Tibial artery (tissue), 4 donors: ENCODE data around the gene MYO3B.

Experiments
- DNase-seq, 2 donors: peaks; one replicate each; pipeline ENCODE4 v3.0.0-alpha.2; 2019
- H3K27ac ChIP-seq, 2 donors: fragments of 200-600 bp; sonication (generic) in 1 of 2; 1 replicate in 1 of 2; 2 replicates in 1 of 2; pipeline ENCODE4 v1.5.1; 2018 to 2019; ENCODE audit warnings: mild to moderate bottlenecking in 1 of 2
- H3K27me3 ChIP-seq, 2 donors: fragments of 200-600 bp; sonication (generic) in 1 of 2; one replicate each; pipeline versions ENCODE4 v1.5.1 to v1.6.0; 2016 to 2019
- H3K36me3 ChIP-seq, 3 donors: fragments of 200-600 bp; sonication (generic) in 2 of 3; one replicate each; pipeline ENCODE4 v1.5.1; 2016 to 2019; ENCODE audit warnings: mild to moderate bottlenecking in 2 of 3
- H3K4me1 ChIP-seq, 4 donors: fragments of 200-600 bp; sonication (generic) in 2 of 4; 1 replicate in 3 of 4; 2 replicates in 1 of 4; pipeline ENCODE4 v1.5.1; 2016 to 2019
- H3K4me3 ChIP-seq, 2 donors: fragments of 200-600 bp; sonication (generic) in 1 of 2; 1 replicate in 1 of 2; 2 replicates in 1 of 2; pipeline ENCODE4 v1.5.1; 2018 to 2019; ENCODE audit warnings: mild to moderate bottlenecking in 2 of 2
- H3K9me3 ChIP-seq, 3 donors: fragments of 200-600 bp; sonication (generic) in 1 of 3; one replicate each; pipeline ENCODE4 v1.5.1; 2016 to 2019
- intact Hi-C: fragments of 100-400 bp; cut with DNase I; formaldehyde crosslinking; loops from one replicate; pipeline ENCODE4 v1.15.0; 2023; ENCODE audit warnings: low total_unique reads
- TF ChIP-seq, protein P1 (sequence below), 2 experiments: fragments of 200-600 bp in 1 of 2; fragments of 450-650 bp in 1 of 2; IDR thresholded peaks; one replicate each; pipeline ENCODE4 v1.5.1; 2017 to 2019; ENCODE audit warnings: antibody characterized with exemption in 2 of 2, mild to moderate bottlenecking in 1 of 2, moderate library complexity in 1 of 2

MYO3B gene

DNA sequence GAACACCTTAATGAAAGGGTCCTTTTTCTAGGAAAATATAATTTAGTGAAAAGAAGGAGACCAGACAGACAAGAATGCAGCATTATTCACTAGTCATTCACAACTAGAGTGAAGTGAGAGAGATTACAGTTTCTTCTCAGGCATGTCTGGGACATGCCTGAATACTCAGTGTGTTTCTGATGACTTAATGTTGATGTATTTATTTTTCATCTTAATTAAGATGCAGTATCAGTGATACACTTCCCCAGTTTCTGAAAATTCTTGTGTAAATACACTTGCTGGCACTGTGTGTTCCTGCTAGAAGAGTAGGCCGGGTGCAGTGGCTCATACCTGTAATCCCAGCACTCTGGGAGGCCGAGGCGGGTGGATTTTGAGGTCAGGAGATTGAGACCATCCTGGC, 143.6 kb downstream of the MYO3B start:
- TF ChIP-seq, protein P1, sequence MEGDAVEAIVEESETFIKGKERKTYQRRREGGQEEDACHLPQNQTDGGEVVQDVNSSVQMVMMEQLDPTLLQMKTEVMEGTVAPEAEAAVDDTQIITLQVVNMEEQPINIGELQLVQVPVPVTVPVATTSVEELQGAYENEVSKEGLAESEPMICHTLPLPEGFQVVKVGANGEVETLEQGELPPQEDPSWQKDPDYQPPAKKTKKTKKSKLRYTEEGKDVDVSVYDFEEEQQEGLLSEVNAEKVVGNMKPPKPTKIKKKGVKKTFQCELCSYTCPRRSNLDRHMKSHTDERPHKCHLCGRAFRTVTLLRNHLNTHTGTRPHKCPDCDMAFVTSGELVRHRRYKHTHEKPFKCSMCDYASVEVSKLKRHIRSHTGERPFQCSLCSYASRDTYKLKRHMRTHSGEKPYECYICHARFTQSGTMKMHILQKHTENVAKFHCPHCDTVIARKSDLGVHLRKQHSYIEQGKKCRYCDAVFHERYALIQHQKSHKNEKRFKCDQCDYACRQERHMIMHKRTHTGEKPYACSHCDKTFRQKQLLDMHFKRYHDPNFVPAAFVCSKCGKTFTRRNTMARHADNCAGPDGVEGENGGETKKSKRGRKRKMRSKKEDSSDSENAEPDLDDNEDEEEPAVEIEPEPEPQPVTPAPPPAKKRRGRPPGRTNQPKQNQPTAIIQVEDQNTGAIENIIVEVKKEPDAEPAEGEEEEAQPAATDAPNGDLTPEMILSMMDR (IDR thresholded peaks at IDR 0.05): no peak
- DNase-seq: no peak
- Histone ChIP-seq H3K9me3 (peaks cover 0 to 7% (median 0%) of the 10 kb centered on the region in 3 donors), H3K4me1 (no peaks in the 10 kb centered on the region), H3K36me3 (no peaks in the 10 kb centered on the region), H3K27me3 (no peaks in the 10 kb centered on the region), H3K27ac (no peak overlapping the region), H3K4me3 (no peak overlapping the region)
- intact Hi-C loops: no loop called here

GRCh38 chr2:170322140-170322766, 144.3 kb downstream of the MYO3B start:
- peaks cover 0 to 7% (median 0%) of the 10 kb centered on the region in 3 donors for H3K9me3 ChIP-seq
- TF ChIP-seq, protein P1 (IDR thresholded peaks at IDR 0.05): no peak
- H3K4me1 ChIP-seq: no peaks in the 10 kb centered on the region
- no peaks in the 10 kb centered on the region for H3K27me3 ChIP-seq
- intact Hi-C loops: no loop called here
- no peak overlapping the region for H3K27ac ChIP-seq
- H3K4me3 ChIP-seq: no peak overlapping the region
- no peaks in the 10 kb centered on the region for H3K36me3 ChIP-seq
- DNase-seq: no peak

DNA sequence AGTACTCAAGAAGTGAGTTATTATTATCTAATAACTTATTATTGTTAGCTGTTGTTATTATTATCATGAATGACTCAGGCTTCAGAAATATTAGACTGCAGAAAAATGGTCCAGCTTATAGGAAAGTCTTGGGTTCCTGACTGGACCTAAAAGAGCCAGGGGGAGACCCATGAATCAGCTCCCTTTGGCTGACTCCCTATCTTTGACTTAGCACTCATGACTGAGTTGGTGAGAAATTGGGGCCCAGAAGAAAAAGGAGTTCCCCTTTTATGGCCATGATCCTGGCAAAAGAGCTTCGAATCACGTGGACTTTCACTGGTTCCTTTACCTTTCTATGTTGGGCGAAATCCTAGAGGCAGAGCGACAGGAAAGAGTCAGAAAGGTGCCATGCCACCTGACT, 145.8 kb downstream of the MYO3B start:
- H3K4me3 ChIP-seq: no peak overlapping the region
- H3K4me1 ChIP-seq: no peaks in the 10 kb centered on the region
- H3K27me3 ChIP-seq: no peaks in the 10 kb centered on the region
- TF ChIP-seq, protein P1 (IDR thresholded peaks at IDR 0.05): no peak
- H3K9me3 ChIP-seq: peaks cover 0 to 7% (median 0%) of the 10 kb centered on the region in 3 donors
- DNase-seq: no peak
- no peaks in the 10 kb centered on the region for H3K36me3 ChIP-seq
- H3K27ac ChIP-seq: no peak overlapping the region
- intact Hi-C loops: no loop called here

GRCh38 chr2:170324640-170325046, 146.7 kb downstream of the MYO3B start:
- Histone ChIP-seq H3K36me3 (no peaks in the 10 kb centered on the region), H3K27me3 (no peaks in the 10 kb centered on the region), H3K4me1 (no peaks in the 10 kb centered on the region), H3K9me3 (peaks cover 0 to 7% (median 0%) of the 10 kb centered on the region in 3 donors), H3K27ac (no peak overlapping the region), H3K4me3 (no peak overlapping the region)
- no peak for DNase-seq
- TF ChIP-seq, protein P1 (IDR thresholded peaks at IDR 0.05): peak; percentile 26 to 38
- intact Hi-C loops: no loop called here

GRCh38 chr2:170330881-170331280, 152.9 kb downstream of the MYO3B start:
- Histone ChIP-seq H3K36me3 (no peaks in the 10 kb centered on the region), H3K4me1 (no peaks in the 10 kb centered on the region), H3K4me3 (no peak overlapping the region), H3K27me3 (no peaks in the 10 kb centered on the region), H3K9me3 (no peaks in the 10 kb centered on the region), H3K27ac (no peak overlapping the region)
- intact Hi-C loops: no loop called here
- TF ChIP-seq, protein P1 (IDR thresholded peaks at IDR 0.05): no peak
- DNase-seq: no peak
